Stimulated activated effector memory CD8-positive, alpha-beta T cell treated with anti-CD3 and anti-CD28 coated beads, Interleukin-12 subunit alpha, Interleukin-12 subunit beta, amount 100 ng/mL, for 72 hours (primary cell): Measurements from ENCODE around the gene SCARB1.
A peak's percentile ranks its signal among the peaks of the same experiment; 100 is the strongest.

ENCODE experiments used
- ATAC-seq: fragments of 150-1000 bp; cut with Tn5 transposase; 2 replicates; pipeline ENCODE4 v1.10.0; 2021
- DNase-seq, 2 donors: peaks; one replicate each; pipeline ENCODE4 v3.0.0; 2021 to 2022; ENCODE audit warnings: low spot score in 2 of 2
- H3K27ac Mint-ChIP-seq: one replicate; pipeline ENCODE4 v1.8.0; 2022; ENCODE audit warnings: mild to moderate bottlenecking, mixed read lengths
- H3K36me3 Mint-ChIP-seq: one replicate; pipeline ENCODE4 v1.8.0; 2022; ENCODE audit warnings: mild to moderate bottlenecking, mixed read lengths
- H3K4me1 Mint-ChIP-seq: one replicate; pipeline ENCODE4 v1.8.0; 2022; ENCODE audit warnings: mixed read lengths
- H3K4me3 Mint-ChIP-seq: one replicate; pipeline ENCODE4 v1.8.0; 2022; ENCODE audit warnings: mild to moderate bottlenecking, mixed read lengths
- H3K9me3 Mint-ChIP-seq: one replicate; pipeline ENCODE4 v1.8.0; 2022; ENCODE audit warnings: mixed read lengths

Gene SCARB1

GRCh38 chr12:124764451-124764850 is 99.2 kb downstream of the SCARB1 start:
- peaks cover 44% of the 10 kb centered on the region for H3K4me1 Mint-ChIP-seq
- ATAC-seq = no peak
- no peak for DNase-seq
- no peak overlapping the region for H3K27ac Mint-ChIP-seq
- H3K9me3 Mint-ChIP-seq = peaks cover 8% of the 10 kb centered on the region
- H3K36me3 Mint-ChIP-seq = peaks cover 6% of the 10 kb centered on the region
- H3K4me3 Mint-ChIP-seq = no peak overlapping the region

DNA sequence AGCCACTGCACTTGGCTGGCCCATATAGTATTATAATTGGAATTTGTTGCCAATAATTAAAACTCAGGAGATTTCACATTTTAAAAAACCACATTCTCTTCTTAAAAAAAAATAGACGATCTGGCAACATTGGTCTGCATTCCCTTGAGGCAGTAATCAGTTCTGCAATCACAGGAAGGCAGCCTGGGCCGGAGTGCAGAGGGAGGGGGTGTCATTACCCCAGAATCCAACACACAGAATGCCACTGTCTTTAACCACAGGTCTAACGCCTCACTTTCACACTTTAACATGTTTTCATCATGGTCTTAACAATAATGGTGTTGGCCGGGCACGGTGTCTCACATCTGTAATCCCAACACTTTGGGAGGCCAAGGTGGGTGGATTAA is 100.1 kb downstream of the SCARB1 start:
- Mint-ChIP-seq H3K27ac (no peak overlapping the region), H3K9me3 (peaks cover 8% of the 10 kb centered on the region), H3K4me1 (peaks cover 47% of the 10 kb centered on the region), H3K4me3 (no peak overlapping the region), H3K36me3 (peaks cover 6% of the 10 kb centered on the region)
- no peak for ATAC-seq
- DNase-seq = no peak

DNA sequence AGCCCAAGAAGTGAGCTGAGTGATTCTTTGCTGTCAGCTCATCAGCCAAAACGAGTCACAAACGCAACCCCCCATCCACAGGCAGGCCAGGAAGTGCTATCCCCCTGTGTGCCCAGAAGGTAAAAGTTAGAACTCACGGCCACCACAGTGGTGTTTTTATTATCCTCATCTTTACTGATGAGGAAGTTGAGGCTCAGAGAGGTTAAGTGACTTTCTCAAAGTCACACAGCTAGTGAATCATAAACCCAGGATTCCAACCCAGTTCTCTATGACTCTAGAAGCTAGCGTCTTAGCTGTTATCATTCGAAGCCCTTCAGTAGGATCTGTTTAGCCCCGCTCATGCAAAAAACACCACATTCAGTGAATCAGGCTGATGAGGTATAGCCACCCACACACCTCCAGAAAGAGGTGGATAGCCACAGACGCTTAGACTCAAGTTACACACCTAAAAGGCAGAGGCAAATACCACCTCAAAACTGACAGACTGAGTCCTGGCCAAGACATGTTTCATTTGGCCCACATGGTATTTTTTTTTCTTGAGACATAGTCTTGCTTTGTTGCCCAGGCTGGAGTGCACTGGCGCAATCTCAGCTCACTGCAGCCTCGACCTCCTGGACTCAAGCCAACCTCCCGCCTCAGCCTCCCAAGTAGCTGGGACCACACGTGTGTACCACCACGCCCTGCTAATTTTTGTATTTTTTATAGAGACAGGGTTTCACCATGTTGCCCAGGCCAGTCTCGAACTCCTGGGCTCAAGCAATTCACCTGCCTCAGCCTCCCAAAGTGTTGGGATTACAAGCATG is 100.7 kb downstream of the SCARB1 start:
- no peak overlapping the region for H3K27ac Mint-ChIP-seq
- DNase-seq (no peak), ATAC-seq (peak; percentile 86)
- H3K4me3 Mint-ChIP-seq = no peak overlapping the region
- peaks cover 6% of the 10 kb centered on the region for H3K36me3 Mint-ChIP-seq
- H3K4me1 Mint-ChIP-seq = peaks cover 47% of the 10 kb centered on the region
- H3K9me3 Mint-ChIP-seq = peaks cover 8% of the 10 kb centered on the region

GRCh38 chr12:124762384-124762783 is 101.3 kb downstream of the SCARB1 start:
- Mint-ChIP-seq H3K27ac (no peak overlapping the region), H3K4me3 (no peak overlapping the region), H3K36me3 (peaks cover 6% of the 10 kb centered on the region), H3K4me1 (peaks cover 44% of the 10 kb centered on the region), H3K9me3 (peaks cover 11% of the 10 kb centered on the region)
- no peak for DNase-seq
- no peak for ATAC-seq

DNA sequence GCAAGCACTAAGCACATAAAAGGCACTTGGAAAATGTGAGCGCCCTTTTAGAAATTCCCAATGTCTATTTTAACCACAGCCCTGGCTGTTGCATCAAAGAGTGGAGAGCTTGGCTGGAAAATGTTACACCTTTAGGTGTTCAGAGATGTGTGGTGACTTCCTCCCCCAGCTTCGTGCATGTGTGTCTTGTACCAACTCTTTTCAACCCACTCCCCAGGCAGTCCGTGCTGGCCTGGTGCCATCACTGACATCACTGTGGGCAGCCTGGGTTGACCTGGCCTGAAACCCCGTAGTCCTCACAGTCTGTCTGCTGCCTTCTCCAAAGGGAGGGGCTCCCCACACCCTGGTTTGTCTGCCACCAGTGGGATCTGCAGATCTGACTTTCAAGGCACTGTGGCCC is 101.8 kb downstream of the SCARB1 start:
- no peak for DNase-seq
- H3K27ac Mint-ChIP-seq = no peak overlapping the region
- no peak overlapping the region for H3K4me3 Mint-ChIP-seq
- peaks cover 11% of the 10 kb centered on the region for H3K9me3 Mint-ChIP-seq
- peak; percentile 49 for ATAC-seq
- H3K4me1 Mint-ChIP-seq = peaks cover 39% of the 10 kb centered on the region
- H3K36me3 Mint-ChIP-seq = peaks cover 2% of the 10 kb centered on the region

DNA sequence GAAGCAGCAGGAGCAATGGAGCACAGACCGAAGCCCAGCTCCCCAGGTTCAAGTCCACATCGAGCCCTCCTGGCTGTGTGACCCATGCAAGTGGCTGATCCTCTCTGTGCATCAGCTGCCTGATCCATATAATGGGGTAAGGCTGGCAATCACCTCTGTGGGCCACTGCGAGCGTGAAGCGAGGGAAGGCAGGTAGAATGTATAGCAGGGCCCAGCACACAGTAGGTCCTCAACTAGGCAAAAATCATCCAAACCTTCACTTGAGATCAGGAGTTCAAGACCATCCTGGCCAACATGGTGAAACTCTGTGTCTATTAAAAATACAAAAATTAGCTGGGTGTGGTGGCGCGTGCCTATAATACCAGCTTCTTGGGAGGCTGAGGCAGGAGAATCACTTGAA is 102.6 kb downstream of the SCARB1 start:
- Mint-ChIP-seq H3K36me3 (no peaks in the 10 kb centered on the region), H3K9me3 (peaks cover 11% of the 10 kb centered on the region), H3K4me1 (peaks cover 36% of the 10 kb centered on the region), H3K4me3 (no peak overlapping the region), H3K27ac (no peak overlapping the region)
- DNase-seq = no peak
- no peak for ATAC-seq

GRCh38 chr12:124760560-124760959 is 103.1 kb downstream of the SCARB1 start:
- no peak for ATAC-seq
- no peak overlapping the region for H3K27ac Mint-ChIP-seq

GRCh38 chr12:124759841-124760503 is 103.7 kb downstream of the SCARB1 start:
- Mint-ChIP-seq H3K36me3 (no peaks in the 10 kb centered on the region), H3K4me3 (no peak overlapping the region), H3K4me1 (peaks cover 45% of the 10 kb centered on the region), H3K27ac (no peak overlapping the region), H3K9me3 (peaks cover 7% of the 10 kb centered on the region)
- ATAC-seq (no peak), DNase-seq (no peak)

More at GRCh38 chr12:124760560-124760959, 103.1 kb downstream of the SCARB1 start:
- Mint-ChIP-seq H3K4me3 (no peak overlapping the region), H3K36me3 (no peaks in the 10 kb centered on the region), H3K9me3 (peaks cover 10% of the 10 kb centered on the region), H3K4me1 (peaks cover 39% of the 10 kb centered on the region)
- DNase-seq = no peak

GRCh38 chr12:124758266-124759220 is 105.1 kb downstream of the SCARB1 start:
- H3K9me3 Mint-ChIP-seq = peaks cover 3% of the 10 kb centered on the region
- H3K4me1 Mint-ChIP-seq = peaks cover 53% of the 10 kb centered on the region
- no peak for DNase-seq
- H3K36me3 Mint-ChIP-seq = no peaks in the 10 kb centered on the region
- no peak overlapping the region for H3K27ac Mint-ChIP-seq
- H3K4me3 Mint-ChIP-seq = no peak overlapping the region
- ATAC-seq = no peak

- ATAC-seq = no peak
- DNase-seq = no peak
- Mint-ChIP-seq H3K36me3 (no peaks in the 10 kb centered on the region), H3K4me1 (peaks cover 49% of the 10 kb centered on the region), H3K27ac (no peak overlapping the region), H3K4me3 (no peak overlapping the region), H3K9me3 (peaks cover 6% of the 10 kb centered on the region)
These were observed 106.3 kb downstream of the SCARB1 start for GRCh38 chr12:124757329-124757728.

- Mint-ChIP-seq H3K36me3 (no peaks in the 10 kb centered on the region), H3K27ac (no peak overlapping the region), H3K4me3 (no peak overlapping the region), H3K4me1 (peaks cover 43% of the 10 kb centered on the region), H3K9me3 (peaks cover 6% of the 10 kb centered on the region)
- ATAC-seq (no peak), DNase-seq (no peak)
These were observed 106.9 kb downstream of the SCARB1 start for GRCh38 chr12:124756760-124757159.

GRCh38 chr12:124756166-124756565 is 107.5 kb downstream of the SCARB1 start:
- DNase-seq (no peak), ATAC-seq (no peak)
- no peaks in the 10 kb centered on the region for H3K36me3 Mint-ChIP-seq
- no peak overlapping the region for H3K4me3 Mint-ChIP-seq
- no peak overlapping the region for H3K27ac Mint-ChIP-seq
- peaks cover 37% of the 10 kb centered on the region for H3K4me1 Mint-ChIP-seq
- peaks cover 6% of the 10 kb centered on the region for H3K9me3 Mint-ChIP-seq

DNA sequence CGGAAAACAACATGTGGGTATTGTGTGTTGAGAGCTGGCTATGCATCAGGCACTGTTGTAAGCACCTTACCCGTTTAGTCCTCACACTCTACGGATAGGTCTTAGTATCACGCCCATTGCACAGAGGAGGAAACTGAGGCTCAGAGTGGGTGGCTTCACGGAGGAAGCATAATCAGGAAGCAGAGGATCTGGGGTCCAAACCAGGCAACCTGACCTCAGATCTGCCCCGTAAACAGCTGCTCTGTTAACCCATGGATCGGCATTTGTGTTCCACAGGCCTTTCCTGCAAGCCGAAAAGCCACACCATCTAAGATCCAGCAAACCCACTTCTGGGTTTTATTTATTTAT is 107.9 kb downstream of the SCARB1 start:
- Mint-ChIP-seq H3K4me1 (peaks cover 33% of the 10 kb centered on the region), H3K27ac (peak overlapping the region; percentile 70), H3K4me3 (peak overlapping the region; percentile 46), H3K36me3 (no peaks in the 10 kb centered on the region), H3K9me3 (peaks cover 6% of the 10 kb centered on the region)
- ATAC-seq (peak; percentile 51), DNase-seq (no peak)

GRCh38 chr12:124754949-124755800 is 108.5 kb downstream of the SCARB1 start:
- Mint-ChIP-seq H3K9me3 (peaks cover 6% of the 10 kb centered on the region), H3K27ac (peak overlapping the region; percentile 70), H3K36me3 (no peaks in the 10 kb centered on the region), H3K4me1 (peaks cover 27% of the 10 kb centered on the region), H3K4me3 (peak overlapping the region; percentile 46)
- ATAC-seq = peak; percentile 64
- no peak for DNase-seq
